HuH-7 (cell line): ENCODE measurements around the gene RAD23A.
"Not testable (repeated sequence)": the region's sequence is repeated elsewhere in the genome, so short reads cannot be mapped to it uniquely, and the experiment has no call there.

Source experiments
- DNase-seq: peaks from one replicate; pipeline ENCODE4 v3.0.0; 2011; ENCODE audit warnings: low spot score

The RAD23A gene

DNA sequence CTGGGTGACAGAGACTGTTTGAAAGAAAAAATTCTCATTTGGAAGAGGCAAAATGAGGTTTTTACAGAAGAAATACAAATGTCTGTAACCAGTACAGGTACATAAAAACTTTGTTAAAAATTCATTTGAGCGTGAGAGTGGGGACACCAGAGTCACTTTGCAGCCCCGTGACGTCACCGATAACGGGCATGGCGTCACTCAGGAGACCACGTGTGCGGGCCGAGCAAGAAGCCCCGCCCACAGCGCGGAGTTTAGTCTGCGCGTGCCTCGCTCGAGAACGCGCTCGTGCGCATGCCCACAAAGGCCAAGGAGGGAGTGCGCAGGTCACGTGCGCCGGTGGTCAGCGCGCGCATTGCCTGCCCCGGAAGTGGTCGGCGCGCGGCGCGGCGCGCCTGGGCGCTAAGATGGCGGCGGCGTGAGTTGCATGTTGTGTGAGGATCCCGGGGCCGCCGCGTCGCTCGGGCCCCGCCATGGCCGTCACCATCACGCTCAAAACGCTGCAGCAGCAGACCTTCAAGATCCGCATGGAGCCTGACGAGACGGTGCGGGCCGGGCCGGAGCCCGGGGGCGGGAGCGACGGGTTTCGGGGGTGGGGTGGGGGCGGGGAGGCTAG, at the start of gene RAD23A:
TSS of gene RAD23A (plus strand) at position 384 of the 613 bp plus-strand sequence. CDS start at position 471, 87 bp downstream.
- peak; percentile 91 for DNase-seq

- DNase-seq, result no peak
These were observed 49.2 kb upstream of the RAD23A start for GRCh38 chr19:12896460-12896859.

DNA sequence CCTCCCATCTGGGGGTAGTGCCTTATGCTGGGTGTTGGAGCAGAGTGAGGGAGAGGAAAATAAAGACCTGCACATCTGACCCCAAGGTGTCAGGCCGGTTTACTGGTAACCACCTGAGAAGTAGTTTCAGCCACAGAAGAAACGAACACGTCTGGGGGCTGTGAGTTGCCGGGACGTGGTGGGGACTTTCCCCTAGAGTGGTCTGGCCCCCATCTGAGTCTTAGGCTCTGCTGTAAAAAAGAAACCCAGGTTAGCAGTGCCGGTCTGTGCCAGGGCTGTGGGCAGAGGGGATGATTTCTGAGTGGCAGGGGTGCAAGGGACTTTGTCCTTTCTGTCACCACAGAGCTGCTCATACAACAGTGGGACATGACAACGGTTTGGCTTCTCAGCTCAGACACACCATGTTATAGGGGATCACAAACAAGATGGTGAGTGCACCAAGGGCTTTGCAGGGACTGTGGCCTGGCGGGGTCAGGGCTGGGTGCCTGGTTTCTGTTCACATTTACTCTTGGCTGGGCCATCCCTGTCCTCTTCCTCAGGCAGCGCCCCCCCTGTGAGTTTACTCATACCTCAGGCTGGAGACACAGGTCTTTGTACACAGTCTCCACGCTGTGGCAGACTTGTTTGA, 45.7 kb upstream of the RAD23A start:
- no peak for DNase-seq

DNA sequence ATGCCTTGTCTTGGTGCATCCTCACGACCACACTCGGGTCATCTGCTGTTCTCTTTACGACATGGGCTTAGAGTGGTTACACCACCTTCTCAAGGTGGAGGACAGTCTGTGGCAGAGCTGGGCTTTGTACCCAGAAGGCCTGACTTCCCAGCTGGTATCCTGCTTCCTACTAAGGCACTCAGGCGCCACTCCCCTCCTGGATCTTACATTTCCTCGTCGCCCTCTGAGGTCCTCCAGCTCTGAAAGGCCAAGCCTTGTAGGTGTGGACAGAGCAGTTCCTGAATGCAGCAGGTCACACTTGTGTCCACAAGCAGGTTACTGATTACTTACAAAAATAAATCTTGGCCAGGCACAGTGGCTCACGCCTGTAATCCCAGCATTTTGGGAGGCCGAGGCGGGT, 38.5 kb upstream of the RAD23A start:
- DNase-seq, result no peak

GRCh38 chr19:12912571-12912970, 33.1 kb upstream of the RAD23A start:
- no peak for DNase-seq

DNA sequence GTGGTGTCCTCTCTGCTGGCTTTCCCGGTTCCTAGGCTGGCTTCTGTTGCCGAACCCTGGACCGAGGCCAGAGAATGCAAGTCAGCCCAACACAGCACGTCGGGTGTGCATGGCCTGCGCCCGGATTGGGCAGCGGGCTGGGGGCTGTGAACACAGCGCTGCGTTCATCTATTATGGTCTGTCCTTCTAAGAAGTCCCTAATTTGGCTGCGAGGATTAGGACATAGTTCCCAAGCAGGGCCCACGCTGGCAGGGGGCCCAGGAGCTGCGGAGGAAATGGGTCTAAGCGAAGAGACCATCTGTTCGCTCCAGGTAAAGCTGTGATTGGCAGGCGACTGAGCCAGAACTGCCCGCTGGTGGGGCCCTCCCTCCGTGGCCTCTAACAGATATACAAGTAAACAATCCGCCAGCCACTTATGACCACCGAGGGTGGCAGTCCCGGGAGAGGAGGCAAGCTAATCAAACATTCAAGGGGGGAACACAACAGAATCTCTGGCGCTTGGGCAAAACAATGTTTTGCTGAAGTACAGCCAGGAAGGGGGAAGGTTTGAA, 32.6 kb upstream of the RAD23A start:
- DNase-seq, result no peak

DNA sequence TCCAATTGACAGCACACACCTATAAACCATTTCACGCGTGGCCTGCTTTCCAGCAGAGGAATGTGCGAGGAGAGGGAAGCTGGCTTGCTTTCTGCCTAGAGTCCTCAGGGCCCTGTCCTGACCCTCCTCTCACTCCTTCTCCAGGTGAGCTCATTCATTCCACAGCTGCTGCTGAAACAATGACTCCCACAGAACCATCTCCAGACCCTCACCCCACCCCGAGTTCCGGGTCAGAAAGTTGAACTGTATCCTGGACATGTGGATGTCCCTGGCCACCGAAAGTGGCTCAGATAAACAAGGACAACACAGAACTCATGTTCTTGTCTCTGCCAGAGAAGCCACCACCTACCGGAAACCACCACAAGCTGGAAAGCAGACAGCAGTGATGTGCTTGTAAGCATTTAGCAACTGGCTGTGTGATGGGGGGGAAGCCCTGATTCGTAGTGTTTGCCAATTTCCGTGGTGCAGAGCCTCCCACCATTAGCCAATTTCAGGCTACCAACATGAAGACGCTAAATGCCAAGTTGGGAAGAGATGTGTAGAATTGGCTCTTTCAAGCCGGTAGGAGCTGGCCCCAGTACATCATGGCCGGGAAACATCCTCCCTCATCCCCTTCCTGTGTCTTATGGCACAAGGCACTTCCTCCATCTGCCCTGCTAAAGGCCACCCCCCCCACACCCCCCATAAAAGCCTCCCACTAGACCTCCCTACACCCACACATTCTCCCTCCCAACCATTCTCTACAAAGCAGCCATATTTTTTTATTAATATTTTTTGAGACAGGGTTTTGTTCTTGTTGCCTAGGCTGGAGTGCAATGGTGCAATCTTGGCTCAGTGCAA, 31.6 kb upstream of the RAD23A start:
- DNase-seq, result no peak

GRCh38 chr19:12915860-12916259, 29.8 kb upstream of the RAD23A start:
- not testable (repeated sequence) for DNase-seq

GRCh38 chr19:12918253-12918652, 27.4 kb upstream of the RAD23A start:
- DNase-seq, result no peak

GRCh38 chr19:12921047-12921446, 24.6 kb upstream of the RAD23A start:
- DNase-seq, result no peak

- no peak for DNase-seq
These were observed 22.7 kb upstream of the RAD23A start for GRCh38 chr19:12922959-12923358.

DNA sequence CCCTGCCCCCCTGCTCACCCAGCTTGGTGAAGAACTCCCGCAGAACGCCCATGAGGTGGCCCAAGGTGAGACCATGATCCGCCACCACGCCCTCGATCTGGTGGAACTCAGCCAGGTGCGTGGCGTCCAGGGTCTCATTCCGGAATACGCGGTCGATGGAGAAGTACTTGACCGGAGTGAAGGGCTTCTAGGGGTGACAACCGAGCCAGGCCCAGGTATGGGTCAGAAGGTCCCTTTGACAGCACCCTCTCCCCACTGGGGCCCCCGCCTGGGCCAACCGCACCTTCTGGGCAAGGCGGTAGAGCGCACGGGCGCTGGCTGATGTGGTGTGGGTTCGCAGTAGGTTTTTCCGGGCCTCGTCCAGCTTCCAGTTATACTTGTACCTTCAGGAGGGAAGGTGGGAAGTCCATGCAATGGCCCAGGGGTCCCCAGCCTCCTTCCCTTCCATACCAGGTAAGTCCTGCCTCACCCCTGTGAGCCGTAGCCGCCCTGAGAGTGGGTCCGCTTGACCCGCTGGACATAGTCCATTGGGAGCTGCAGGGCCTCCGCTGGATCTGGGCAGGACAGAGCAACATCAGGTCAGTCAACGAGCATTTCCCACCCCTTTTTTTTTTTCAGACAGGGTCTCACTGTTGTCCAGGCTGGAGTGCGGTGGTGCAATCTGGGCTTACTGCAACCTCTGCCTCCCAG, 20.9 kb upstream of the RAD23A start:
- DNase-seq, result no peak

DNA sequence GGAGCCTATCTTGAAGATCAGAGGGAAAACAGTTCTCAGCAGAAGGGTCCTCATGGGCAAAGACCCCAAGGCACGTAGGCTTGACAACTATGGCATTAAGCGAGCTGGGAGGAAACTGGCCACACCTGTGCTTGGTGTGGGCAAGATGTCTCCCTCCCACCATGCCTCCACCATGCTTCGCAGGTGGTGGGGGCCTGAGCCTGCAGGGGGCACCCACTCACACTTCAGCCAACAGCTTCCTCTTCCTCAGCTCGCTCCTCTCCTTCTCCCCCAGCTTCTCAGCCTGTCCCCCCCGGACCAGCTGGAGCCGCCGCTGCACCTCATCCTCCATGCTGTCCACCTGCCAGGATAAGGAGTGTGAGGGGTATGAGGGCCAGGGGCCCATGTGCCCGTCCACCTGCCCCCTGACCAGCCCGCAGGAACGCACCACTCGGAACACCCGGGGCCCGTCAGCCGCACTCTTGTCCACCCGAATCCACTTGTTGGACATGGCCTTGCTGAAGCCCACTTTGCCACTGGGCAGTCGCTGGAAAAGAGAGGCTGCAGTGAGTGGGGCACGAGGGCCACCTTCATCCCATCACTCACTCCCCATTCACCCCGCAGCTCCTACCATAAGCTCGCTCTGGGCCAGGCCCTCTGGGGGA, 15.5 kb upstream of the RAD23A start:
- no peak for DNase-seq

DNA sequence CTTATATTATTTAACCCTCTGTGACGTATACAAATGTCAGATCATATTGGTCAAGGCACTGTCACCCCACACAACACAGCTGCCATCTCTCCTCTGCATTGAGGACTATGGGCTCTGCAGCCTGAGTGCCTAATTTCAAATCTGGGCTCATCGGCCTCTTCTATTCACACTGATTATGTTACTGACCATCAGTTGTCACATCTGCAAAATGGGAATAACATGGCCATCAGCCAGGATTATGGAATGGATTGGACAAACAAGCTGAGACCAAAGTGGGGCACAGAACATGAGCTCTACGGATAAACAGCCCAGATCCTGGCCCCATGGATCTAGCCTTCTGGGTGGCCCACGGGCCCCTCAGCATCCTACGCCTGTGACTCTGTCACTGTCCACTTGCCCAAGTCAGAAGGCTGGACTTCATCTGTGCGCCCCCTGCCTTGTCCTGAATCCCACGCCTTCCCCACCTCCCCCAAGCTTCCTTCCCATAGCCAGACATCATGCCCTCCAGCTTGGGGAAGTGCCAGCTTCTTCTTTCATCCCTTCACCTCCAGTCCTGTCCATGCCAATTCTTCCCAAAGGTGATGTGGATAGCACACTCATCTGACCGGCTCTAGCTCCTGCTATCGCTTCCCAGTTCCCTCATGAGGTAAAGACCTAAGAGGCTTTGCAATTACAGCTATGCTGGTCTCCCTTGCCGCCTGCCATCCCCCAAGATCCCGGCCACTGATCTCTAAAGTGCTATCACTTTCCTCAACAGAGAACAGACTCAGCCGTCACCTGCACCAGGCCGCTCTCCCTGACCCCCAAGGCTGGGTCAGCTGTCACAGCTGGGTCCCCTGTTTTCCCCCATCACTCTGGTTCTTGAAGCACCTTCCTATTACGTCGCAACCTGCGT, 13.0 kb upstream of the RAD23A start:
- no peak for DNase-seq

DNA sequence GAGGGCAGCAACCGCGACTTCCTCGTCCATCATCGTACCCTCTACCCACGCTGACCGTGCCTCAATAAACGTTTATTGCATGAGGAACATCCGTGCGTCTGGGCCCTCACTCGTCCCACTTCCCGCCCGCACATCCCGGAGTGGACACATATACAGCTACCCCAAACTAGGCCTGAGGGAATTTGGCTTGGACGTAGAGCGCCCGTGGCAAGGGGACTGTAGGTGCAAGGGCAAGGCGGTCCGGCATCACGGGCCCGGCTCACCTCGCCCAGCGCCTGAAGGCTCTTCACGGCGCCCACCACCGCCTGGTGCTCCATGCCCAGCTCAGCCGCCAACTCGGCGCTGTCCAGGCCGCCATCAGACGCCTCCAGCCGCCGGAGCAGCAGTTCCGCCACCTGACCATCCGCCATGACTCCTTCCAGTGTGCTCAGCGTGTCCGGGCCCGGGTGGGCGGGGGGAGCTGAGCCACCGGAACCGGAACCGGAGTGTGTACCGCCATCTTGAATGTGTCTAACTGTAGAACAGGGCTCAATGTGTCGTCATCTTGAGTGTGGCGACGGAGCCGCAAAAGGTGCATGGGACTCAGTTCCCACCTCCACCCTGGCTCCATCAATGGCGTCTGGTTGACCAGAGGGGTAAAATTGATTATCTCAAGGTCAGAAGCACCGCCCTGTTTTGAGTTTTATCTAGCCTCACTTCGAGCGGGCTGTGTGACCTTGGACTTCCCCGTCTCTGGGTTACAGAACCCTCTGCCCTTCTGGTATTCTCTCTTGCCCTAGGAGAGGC, 12.2 kb upstream of the RAD23A start, which contains the start of gene FARSA:
TSS of gene FARSA (minus strand) at position 425 of the 786 bp plus-strand sequence. CDS start at position 410, 15 bp downstream.
- DNase-seq, result peak; percentile 90

DNA sequence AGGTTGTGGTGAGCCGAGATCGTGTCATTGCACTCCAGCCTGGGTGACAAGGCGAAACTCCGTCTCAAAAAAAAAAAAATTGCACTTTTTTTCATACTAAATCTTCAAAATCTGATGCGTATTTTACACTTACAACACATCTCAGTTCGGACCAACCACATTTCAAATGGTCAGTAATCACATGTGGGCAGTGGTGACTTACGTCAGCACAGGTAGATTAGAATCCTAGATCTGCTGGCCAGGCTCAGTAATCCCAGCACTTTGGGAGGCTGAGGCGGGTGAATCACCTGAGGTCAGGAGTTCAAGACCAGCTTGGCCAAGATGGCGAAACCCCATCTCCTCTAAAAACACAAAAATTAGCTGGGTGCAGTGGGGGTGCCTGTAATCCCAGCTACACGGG, 10.6 kb upstream of the RAD23A start:
- no peak for DNase-seq

DNA sequence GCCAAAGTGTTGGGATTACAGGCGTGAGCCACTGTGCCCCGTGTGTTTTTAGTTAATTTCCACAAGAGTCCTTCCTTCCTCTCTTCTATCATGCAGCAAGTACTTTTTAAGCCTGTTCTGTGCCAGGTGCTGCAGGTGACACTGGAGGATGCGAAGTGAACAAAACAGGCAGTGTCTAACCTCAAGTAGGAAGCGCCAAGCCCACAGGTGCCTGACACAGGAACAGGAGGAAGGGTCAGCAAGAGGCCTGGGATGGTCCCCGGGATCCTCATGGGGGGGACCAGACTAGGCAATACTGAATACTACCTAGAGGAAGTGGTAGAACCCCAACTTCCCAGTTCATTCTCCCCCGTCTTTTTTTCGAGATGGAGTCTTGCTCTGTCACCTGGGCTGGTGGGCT, 9.1 kb upstream of the RAD23A start:
- no peak for DNase-seq

DNA sequence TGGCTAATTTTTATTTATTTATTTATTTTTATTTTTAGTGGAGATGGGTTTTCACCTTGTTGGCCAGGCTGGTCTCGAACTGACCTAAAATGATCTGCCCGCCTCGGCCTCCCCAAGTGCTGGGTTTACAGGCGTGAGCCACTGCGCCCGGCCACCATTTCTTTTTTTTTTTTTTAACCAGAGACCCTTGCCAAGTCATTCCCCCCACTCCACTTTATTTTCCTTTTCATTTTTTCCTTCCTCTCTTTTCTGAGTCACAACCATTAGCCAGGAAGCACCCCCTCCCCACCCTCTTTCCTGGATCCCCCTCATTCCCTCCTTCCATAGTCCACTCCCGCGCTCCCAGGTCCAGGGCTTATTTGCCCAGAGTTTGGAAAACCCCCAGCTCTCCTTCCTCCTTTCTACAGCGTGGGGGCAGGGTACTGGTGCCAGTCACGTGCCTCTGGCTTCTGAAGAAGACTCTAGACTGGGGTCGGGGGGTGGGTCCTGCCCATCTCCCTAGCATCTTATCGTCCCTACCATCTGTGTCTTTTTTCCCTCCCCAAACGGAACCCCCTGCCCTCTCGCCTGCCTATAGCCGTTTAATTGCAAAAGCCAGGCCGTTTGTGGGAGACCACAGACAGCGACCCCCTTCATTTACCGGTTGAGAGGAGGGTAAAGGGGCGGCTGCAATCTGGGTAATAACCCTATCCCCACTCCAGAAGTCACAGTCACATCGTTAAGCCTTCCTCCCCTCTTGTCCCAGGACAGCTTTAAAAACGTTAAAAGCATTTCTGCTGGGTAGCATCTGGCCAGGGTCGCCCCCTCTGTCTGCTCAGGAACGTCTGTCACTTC, 8.4 kb upstream of the RAD23A start:
- DNase-seq, result peak; percentile 27
